Endodermal cell (in vitro differentiated cells): ENCODE measurements around the gene GSS. TPM values are rescaled to one million over a fixed set of nuclear protein-coding genes. Genes with fewer than 3 reads are reported as not detected.

Experiments
- DNase-seq: peaks from one replicate; pipeline ENCODE4 v3.0.0-alpha.2; 2017
- H3K27ac ChIP-seq: 2 replicates; pipeline ENCODE4 v1.5.1; 2013; ENCODE audit warnings: mild to moderate bottlenecking, low read depth, low read length, moderate library complexity
- H3K27me3 ChIP-seq: 2 replicates; pipeline ENCODE4 v1.6.1; 2013; ENCODE audit warnings: mild to moderate bottlenecking, low read length, moderate library complexity; ENCODE audit not compliant: insufficient read depth, control insufficient read depth, poor library complexity, severe bottlenecking
- H3K36me3 ChIP-seq: 2 replicates; pipeline ENCODE4 v1.7.0; 2013; ENCODE audit warnings: mild to moderate bottlenecking, low read length, moderate library complexity; ENCODE audit not compliant: control insufficient read depth, insufficient read depth
- H3K4me1 ChIP-seq: one replicate; pipeline ENCODE4 v1.7.0; 2013; ENCODE audit warnings: low read length; ENCODE audit not compliant: control insufficient read depth, insufficient read depth
- H3K4me3 ChIP-seq: 2 replicates; pipeline ENCODE4 v1.5.1; 2013; ENCODE audit warnings: mild to moderate bottlenecking, low read length, moderate library complexity
- H3K9ac ChIP-seq: 2 replicates; pipeline ENCODE4 v1.6.1; 2013; ENCODE audit warnings: mild to moderate bottlenecking, low read length, moderate library complexity; ENCODE audit not compliant: poor library complexity, severe bottlenecking; ENCODE audit errors: extremely low read depth
- H3K9me3 ChIP-seq: 2 replicates; pipeline ENCODE4 v1.6.1; 2013; ENCODE audit warnings: mild to moderate bottlenecking, low read length, moderate library complexity; ENCODE audit not compliant: control insufficient read depth
- H3K27ac Mint-ChIP-seq: 2 replicates; pipeline ENCODE4 v1.8.0; 2020; ENCODE audit warnings: mixed read lengths
- H3K27me3 Mint-ChIP-seq: 2 replicates; pipeline ENCODE4 v1.8.0; 2021; ENCODE audit warnings: mild to moderate bottlenecking, mixed read lengths; ENCODE audit not compliant: insufficient read depth
- H3K36me3 Mint-ChIP-seq: 2 replicates; pipeline ENCODE4 v1.8.0; 2020; ENCODE audit warnings: low read depth, mixed read lengths
- H3K4me1 Mint-ChIP-seq: 2 replicates; pipeline ENCODE4 v1.8.0; 2020; ENCODE audit warnings: mixed read lengths
- H3K4me3 Mint-ChIP-seq: 2 replicates; pipeline ENCODE4 v1.8.0; 2020; ENCODE audit warnings: mild to moderate bottlenecking, moderate library complexity, mixed read lengths
- H3K9me3 Mint-ChIP-seq: 2 replicates; pipeline ENCODE4 v1.8.0; 2020; ENCODE audit warnings: mild to moderate bottlenecking, mixed read lengths
- WGBS, 2 experiments: methylation state at CpG; one replicate each; pipeline versions ENCODE4 v1.1.5 to v1.1.7; 2013; ENCODE audit warnings: missing lambda C conversion rate in 2 of 2, mixed read lengths in 1 of 2; ENCODE audit not compliant: insufficient coverage in 1 of 2, insufficient read length in 1 of 2; 5-methylcytosine and 5-hydroxymethylcytosine counted together
- total RNA-seq, 2 donors: library from RNA; stranded (reverse); fragmentation: NEBNext Ultra II Directional in 1 of 2; extraction: Animal tissue kit (Norgen Biotek cat#: 25700) in 1 of 2; gene quantifications; 2 replicates in 1 of 2; 3 replicates in 1 of 2; pipeline ENCODE4 v1.2.1, GENCODE V29; 2021
- TF ChIP-seq, protein P1 (sequence below): fragments of 200-600 bp; sonication (generic); conservative IDR thresholded peaks from 2 replicates; pipeline ENCODE4 v1.5.0; 2021; ENCODE audit warnings: antibody characterized with exemption, mild to moderate bottlenecking

Gene GSS
- total RNA-seq, 2 donors from 2014 or later = 60.8 to 71.3 TPM

DNA sequence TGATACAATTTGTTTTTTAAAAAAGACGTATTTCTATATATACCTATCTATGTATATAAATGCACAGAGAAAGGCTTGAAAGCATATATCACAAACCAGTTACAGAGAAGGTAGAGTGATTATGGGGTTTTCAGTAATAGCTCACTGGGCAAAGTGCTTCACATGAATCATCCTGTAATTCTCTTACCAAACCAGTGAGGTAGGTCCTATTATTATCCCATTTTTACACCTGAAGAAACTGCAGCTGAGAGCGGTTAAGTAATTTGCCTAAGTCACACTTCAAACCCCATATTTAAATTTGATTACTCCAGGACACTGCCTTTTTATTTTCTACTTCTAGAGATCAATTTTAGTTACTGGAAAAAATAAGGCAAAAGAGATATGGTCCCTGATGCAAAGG lies 4.4 kb downstream of the GSS start:
- Mint-ChIP-seq H3K27ac (no peak overlapping the region), H3K9me3 (no peaks in the 10 kb centered on the region), H3K4me3 (no peak overlapping the region), H3K4me1 (peaks cover 23% of the 10 kb centered on the region), H3K36me3 (peaks cover 9% of the 10 kb centered on the region), H3K27me3 (no peaks in the 10 kb centered on the region)
- 100% methylated on average over 1 of the region's 2 CpGs for WGBS, 2 experiments
- Histone ChIP-seq H3K27ac (no peak overlapping the region), H3K27me3 (no peaks in the 10 kb centered on the region), H3K9ac (no peak overlapping the region), H3K9me3 (no peaks in the 10 kb centered on the region), H3K4me3 (no peak overlapping the region), H3K36me3 (peaks cover 25% of the 10 kb centered on the region), H3K4me1 (peaks cover 2% of the 10 kb centered on the region)
- DNase-seq = no peak
- TF ChIP-seq, protein P1, sequence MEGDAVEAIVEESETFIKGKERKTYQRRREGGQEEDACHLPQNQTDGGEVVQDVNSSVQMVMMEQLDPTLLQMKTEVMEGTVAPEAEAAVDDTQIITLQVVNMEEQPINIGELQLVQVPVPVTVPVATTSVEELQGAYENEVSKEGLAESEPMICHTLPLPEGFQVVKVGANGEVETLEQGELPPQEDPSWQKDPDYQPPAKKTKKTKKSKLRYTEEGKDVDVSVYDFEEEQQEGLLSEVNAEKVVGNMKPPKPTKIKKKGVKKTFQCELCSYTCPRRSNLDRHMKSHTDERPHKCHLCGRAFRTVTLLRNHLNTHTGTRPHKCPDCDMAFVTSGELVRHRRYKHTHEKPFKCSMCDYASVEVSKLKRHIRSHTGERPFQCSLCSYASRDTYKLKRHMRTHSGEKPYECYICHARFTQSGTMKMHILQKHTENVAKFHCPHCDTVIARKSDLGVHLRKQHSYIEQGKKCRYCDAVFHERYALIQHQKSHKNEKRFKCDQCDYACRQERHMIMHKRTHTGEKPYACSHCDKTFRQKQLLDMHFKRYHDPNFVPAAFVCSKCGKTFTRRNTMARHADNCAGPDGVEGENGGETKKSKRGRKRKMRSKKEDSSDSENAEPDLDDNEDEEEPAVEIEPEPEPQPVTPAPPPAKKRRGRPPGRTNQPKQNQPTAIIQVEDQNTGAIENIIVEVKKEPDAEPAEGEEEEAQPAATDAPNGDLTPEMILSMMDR = no peak

DNA sequence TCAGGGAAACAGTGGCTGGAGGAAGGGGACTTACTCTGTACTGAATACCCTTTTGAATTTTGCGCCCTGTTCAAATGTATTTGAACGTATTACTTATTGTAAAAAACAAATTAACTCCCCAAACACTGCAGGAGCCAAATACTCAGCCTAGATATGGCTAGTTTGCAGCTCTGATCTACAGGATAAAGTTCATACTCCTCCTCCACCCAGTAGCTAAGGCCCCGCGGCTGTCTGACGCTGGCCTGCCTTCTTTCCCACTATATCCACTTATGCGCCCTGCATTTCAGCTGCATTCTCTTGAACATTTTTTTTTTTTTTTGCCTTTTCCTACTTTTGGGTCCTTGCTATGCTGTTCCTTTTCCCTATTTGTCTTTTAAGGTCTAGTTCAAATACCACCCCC lies 6.5 kb downstream of the GSS start:
- Mint-ChIP-seq H3K27me3 (no peaks in the 10 kb centered on the region), H3K36me3 (peaks cover 24% of the 10 kb centered on the region), H3K27ac (peak overlapping the region; percentile 0), H3K4me3 (no peak overlapping the region), H3K9me3 (no peaks in the 10 kb centered on the region), H3K4me1 (peaks cover 11% of the 10 kb centered on the region)
- no peak for DNase-seq
- H3K4me3 ChIP-seq = no peak overlapping the region
- H3K9ac ChIP-seq = no peak overlapping the region
- H3K27ac ChIP-seq = no peak overlapping the region
- no peaks in the 10 kb centered on the region for H3K27me3 ChIP-seq
- H3K4me1 ChIP-seq = peaks cover 2% of the 10 kb centered on the region
- TF ChIP-seq, protein P1 = no peak
- H3K36me3 ChIP-seq = peaks cover 33% of the 10 kb centered on the region
- no peaks in the 10 kb centered on the region for H3K9me3 ChIP-seq
- WGBS, 2 experiments = 91 to 95% methylated on average over 4 to 6 of the region's 6 CpGs

DNA sequence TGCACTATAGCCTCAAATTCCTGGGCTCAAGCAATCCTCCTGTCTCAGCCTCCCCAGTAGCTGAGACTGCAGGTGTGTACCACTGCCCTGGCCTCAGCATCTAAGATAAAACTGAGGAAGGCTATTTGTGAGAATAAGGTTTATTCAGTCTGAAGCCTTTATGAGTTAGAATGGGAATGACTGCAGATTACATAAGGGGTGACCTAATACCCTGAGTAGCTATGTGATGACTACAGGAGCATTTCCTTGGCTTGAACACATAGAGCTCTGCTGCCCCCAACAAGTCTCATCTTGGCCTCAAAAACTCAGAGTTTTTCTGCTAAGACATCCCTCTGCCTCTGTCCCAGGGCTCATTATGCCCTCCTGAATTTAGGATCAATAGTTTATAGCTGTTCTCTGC lies 7.6 kb downstream of the GSS start:
- Histone ChIP-seq H3K9me3 (no peaks in the 10 kb centered on the region), H3K4me1 (peaks cover 2% of the 10 kb centered on the region), H3K36me3 (peaks cover 41% of the 10 kb centered on the region), H3K27ac (no peak overlapping the region), H3K27me3 (no peaks in the 10 kb centered on the region), H3K4me3 (no peak overlapping the region), H3K9ac (no peak overlapping the region)
- DNase-seq = no peak
- TF ChIP-seq, protein P1 = no peak
- no peaks in the 10 kb centered on the region for H3K27me3 Mint-ChIP-seq
- H3K36me3 Mint-ChIP-seq = peaks cover 32% of the 10 kb centered on the region
- H3K9me3 Mint-ChIP-seq = no peaks in the 10 kb centered on the region
- no peak overlapping the region for H3K27ac Mint-ChIP-seq
- H3K4me1 Mint-ChIP-seq = peaks cover 9% of the 10 kb centered on the region
- H3K4me3 Mint-ChIP-seq = no peak overlapping the region
